ENCODE measurements around the gene LRP2. TPM values are rescaled to one million over a fixed set of nuclear protein-coding genes. Genes with fewer than 3 reads are reported as not detected.
A peak's percentile ranks its signal among the peaks of the same experiment; 100 is the strongest.
"Not testable (repeated sequence)": the region's sequence is repeated elsewhere in the genome, so short reads cannot be mapped to it uniquely, and the experiment has no call there.

The LRP2 gene
- 0.07 and 0.20 TPM in 2 replicates for total RNA-seq (2014; rRNA removed; shearing (Covaris generic))
- 0.05 and 0.06 TPM in 2 replicates for polyA plus RNA-seq (2014; cell fraction: nucleus; rRNA removed)

GRCh38 chr2:169362118-169362893 is at the start of gene LRP2:
LRP2 (minus strand) TSS chr2:169362534; CDS start chr2:169362399, 135 bp downstream.
- DNase-seq (ENCODE audit: extremely low read depth, low read depth) = no peak

GRCh38 chr2:169406891-169407290 is 44.6 kb upstream of the LRP2 start:
- no peak for DNase-seq (ENCODE audit: extremely low read depth, low read depth)

- DNase-seq (ENCODE audit: extremely low read depth, low read depth) = not testable (repeated sequence)
Measured at GRCh38 chr2:169399491-169399890, 37.2 kb upstream of the LRP2 start.

DNA sequence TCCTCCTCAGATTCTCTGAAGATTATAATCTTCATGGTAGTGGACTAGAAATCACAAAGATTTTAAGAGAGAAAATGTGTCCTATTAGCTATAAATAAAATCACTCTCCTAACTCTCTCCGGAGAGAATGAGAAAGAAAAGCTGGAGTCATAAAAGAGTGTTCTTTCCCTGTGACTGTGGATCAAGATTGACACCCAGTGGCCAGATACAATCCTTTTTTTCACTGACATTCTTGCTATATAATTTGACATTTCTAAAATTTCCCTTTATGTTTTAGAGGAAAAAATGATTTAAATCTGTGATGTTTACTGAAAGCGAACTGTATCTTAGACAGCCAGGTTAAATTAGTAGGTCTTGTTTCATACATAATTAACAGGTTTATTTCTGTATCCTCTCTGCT is 35.4 kb upstream of the LRP2 start:
- DNase-seq (ENCODE audit: extremely low read depth, low read depth) = peak; percentile 32

DNA sequence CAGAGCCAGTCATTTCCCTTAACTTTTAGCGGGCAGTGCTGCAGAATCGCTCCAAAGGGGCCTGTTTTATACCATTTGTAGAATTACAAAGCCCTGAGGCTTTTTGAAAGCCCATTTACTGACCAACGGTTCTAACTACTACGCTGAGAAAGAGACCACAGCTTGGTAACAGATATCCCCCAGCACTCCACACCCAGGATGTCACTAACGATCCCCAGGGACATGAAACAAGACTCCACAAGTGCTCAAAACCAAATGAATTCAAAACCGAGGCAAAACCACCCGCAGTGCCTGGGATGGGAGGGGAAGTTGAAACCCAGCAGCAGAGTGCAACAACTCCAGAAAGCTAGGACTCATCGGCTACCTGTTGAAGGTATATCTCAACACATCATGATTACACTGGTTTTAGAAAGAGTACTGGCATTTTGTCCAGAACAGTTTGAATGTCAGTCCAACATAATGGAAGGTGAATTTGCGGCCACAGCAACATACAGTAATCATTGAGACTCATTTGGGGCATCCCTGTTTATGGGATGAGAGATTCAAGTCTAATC is 33.6 kb upstream of the LRP2 start:
- DNase-seq (ENCODE audit: extremely low read depth, low read depth) = no peak

DNA sequence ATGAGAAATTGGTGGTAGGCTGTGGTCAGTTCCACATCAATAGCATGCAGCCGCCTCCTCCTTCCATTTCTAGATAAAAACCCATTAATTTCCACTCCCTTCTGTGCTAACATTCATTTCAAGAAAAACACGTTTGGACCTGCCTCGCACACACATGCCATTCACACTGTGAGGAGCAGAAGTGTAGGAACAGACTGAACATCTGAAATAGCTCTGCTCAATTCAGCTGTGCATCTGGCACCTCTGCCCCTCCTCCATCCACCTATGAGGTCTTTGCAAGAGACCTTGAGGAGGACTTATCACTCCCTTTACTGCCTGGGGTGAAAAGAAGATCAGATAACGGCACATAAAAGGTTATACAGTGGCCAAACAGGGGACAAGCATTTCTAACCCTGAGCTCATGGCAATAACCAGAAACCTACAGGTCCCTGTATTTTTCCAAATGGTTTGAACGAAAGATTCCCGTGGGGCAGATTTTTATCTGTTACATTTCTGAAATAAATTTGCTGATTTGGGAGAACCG is 30.8 kb upstream of the LRP2 start:
- DNase-seq (ENCODE audit: extremely low read depth, low read depth) = no peak

GRCh38 chr2:169391236-169391635 is 28.9 kb upstream of the LRP2 start:
- DNase-seq (ENCODE audit: extremely low read depth, low read depth) = no peak

DNA sequence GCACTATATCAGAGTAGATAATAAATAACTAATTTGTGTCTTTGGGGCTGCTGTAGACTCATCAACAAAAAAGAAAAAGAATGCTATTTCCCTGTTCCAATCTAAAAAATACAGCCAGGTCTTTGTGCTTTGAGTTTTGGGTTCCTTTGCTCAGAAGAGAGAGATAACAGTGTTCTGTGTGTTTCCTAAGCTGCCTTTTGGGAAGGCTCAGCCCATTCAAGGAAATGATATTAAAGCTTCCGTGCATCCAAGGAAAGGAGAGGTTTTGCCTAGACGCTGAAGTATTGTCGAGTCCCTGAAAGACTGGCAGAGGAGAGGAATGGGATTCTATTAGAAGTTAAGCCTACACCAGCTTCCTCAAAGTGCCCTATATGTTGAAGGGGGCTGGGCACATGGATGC is 25.8 kb upstream of the LRP2 start:
- no peak for DNase-seq (ENCODE audit: extremely low read depth, low read depth)

DNA sequence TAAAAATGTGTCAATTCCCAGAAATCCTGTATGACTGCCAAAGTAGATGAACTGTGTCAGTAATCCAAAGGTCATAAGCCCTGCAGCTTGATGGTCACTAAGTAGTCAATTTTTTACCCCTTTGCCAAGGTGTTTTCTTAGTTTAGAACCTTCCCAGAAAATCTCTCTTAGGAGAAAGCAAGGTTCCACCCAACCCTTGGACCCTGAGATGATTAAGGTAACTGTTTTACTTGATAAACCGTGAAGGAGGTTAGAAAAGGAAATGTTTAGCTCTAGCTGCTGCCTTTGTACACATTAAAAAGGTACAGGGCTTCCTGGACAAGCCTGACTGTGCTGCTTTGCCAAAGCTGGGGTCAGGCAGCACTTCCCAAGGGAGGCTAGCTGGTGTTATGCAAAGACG is 24.4 kb upstream of the LRP2 start:
- no peak for DNase-seq (ENCODE audit: extremely low read depth, low read depth)

GRCh38 chr2:169384816-169385215 is 22.5 kb upstream of the LRP2 start:
- DNase-seq (ENCODE audit: extremely low read depth, low read depth) = no peak

GRCh38 chr2:169372561-169372960 is 10.2 kb upstream of the LRP2 start:
- no peak for DNase-seq (ENCODE audit: extremely low read depth, low read depth)

GRCh38 chr2:169366066-169366465 is 3.7 kb upstream of the LRP2 start:
- DNase-seq (ENCODE audit: extremely low read depth, low read depth) = no peak

GRCh38 chr2:169365029-169365480 is 2.7 kb upstream of the LRP2 start:
- no peak for DNase-seq (ENCODE audit: extremely low read depth, low read depth)

DNA sequence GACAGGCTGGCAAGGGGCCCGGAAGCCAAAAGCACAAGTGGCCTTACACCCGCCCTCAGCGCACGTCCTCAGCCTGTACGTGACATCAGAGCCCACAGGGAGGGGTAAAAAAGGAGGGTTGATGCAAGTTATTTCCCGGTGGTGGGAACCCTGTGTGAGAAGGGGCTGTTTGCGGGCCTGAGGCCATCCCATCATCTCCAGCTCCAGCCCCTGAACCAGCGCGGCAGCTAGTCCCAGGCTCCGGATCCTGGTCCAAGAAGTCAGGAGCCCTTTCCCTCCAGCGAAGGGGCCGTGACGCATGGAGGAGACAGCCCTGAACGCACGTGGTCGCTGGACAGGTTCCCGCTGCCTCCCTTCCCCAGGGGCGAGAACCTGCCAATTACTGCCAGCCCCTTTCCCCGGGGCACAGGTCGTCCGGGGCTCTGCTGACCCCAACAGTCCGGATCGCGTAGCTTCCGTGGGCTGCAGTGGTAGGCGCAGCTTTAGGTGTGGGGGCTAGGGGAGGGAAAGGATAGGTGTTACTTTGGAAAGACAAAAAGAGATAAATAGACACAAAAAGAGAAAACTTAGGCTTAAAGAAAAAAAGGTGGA is 1.3 kb upstream of the LRP2 start:
- no peak for DNase-seq (ENCODE audit: extremely low read depth, low read depth)

- DNase-seq (ENCODE audit: extremely low read depth, low read depth) = no peak
Measured at GRCh38 chr2:169362894-169363559, 693 bp upstream of the LRP2 start.

- DNase-seq (ENCODE audit: extremely low read depth, low read depth) = no peak
Measured at GRCh38 chr2:169361706-169362117, 622 bp downstream of the LRP2 start.

DNA sequence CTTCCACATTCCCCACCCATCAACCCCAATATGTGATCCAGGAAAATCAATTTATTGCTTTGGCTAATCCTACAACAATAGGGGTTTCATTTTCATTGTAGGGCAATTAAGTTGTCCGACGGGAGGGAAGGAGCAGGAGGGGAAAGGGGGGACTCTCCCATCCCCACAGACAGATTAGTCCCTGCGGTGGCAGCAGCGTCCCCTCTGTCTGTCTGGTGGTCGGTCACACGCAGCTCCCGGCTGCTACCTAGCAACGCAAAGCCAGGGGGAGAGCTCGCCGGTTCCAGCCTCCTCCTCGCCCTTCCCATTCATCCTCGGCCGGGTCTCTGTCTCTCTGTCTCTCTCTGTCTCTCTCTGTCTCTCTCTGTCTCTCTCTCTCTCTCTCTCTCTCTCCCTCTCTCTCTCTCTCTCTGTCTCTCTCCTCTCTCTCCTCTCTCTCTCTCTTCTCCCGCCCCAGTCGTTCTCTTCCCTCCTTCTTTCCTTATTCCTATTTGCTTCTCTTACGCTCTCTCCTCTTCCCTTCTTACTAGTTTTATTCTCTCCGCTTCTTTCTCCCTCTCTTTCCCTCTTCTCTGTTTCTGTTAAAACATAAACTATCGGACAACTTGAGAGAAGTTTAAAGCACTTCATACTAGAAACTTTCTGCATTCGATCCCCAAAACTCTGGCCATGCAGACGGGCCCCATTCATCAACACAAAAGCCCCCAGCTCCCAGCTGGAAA is 1.2 kb downstream of the LRP2 start:
- DNase-seq (ENCODE audit: extremely low read depth, low read depth) = no peak

DNA sequence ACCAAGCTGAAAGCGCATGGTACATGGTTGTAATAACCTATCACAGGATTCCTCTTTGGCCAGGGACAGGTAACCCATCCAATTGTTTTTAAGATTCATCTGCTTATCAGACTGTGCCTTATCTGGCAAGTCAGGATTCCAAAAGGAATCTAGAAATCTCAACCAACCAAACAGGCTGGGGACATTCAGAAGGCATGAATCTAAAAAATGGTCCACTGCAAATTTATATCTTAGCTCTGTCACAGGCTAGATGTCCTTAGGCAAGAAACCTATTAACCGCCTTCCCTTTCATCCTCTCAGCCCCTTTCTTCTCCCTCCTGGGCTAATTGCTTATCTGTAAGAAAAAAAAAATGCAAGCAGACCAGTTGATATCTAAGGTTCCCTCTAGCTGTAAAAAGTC is 4.3 kb downstream of the LRP2 start:
- no peak for DNase-seq (ENCODE audit: extremely low read depth, low read depth)

DNA sequence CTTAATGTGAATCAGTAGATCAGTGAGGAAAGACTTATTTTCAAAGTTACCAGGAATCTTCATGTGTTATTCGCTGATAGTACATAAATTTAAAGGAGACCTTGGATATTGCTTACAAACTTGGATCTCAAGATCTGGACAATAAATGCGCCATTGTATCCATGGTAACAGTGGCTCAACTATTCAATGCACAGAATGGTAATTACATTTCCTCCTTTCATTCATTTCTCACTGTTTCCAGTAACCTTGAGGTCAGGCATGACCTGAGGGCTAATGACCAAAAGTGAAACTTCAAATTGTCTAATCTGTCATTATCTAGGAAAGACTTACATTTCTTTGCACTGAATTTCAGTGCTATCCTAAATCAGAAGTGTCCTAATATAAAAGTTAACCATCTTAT is 8.1 kb downstream of the LRP2 start:
- DNase-seq (ENCODE audit: extremely low read depth, low read depth) = no peak

DNA sequence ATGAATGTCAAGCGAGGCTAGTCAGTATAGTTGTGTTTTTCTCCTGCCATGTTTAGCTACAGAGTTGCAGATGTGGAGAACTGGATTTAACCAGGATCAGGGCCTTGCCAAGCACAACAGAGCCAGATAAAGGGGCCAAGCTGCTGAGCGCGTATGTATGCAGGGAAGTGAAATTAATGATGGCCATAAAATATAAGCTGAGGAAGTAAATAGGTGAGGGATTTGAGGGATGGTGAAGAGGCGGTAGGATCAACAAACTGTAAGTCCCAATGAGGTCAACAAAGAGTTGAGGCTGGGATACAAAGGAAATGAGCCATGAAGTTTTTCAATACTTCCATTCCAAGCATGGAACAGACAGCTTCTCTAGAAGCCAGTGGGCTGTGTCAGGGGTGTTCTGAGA is 10.6 kb downstream of the LRP2 start:
- no peak for DNase-seq (ENCODE audit: extremely low read depth, low read depth)

Data from NCI-H460 (cell line).